Suppressor macrophage (primary cell): Measurements from ENCODE around the gene TRIM17.

Experiments used
- DNase-seq, 4 experiments: peaks; one replicate each; pipeline ENCODE4 v3.0.0-alpha.2; 2020 to 2022
- total RNA-seq, 17 experiments: gene quantifications; one replicate each; lab custom pipeline; 2026; ENCODE audit warnings: mixed read lengths in 6 of 17, inconsistent platforms in 3 of 17; lab: John Stamatoyannopoulos, UW

The TRIM17 gene
- 0 to 1.5 (median 0) reads per million in 17 experiments for total RNA-seq

GRCh38 chr1:228416217-228416933 is at the start of gene TRIM17:
Gene TRIM17 (minus strand): TSS chr1:228416861. CDS start chr1:228415072, 1,789 bp downstream.
- DNase-seq: peak in 2 of 4 experiments; percentile 24 to 35

GRCh38 chr1:228465571-228466146 is 49.0 kb upstream of the TRIM17 start:
- DNase-seq: no peak

- no peak for DNase-seq
Observed at GRCh38 chr1:228465141-228465540, 48.5 kb upstream of the TRIM17 start.

GRCh38 chr1:228464487-228464983 is 47.9 kb upstream of the TRIM17 start:
- DNase-seq: peak; percentile 56 to 75 (median 70)

GRCh38 chr1:228463559-228464455 is 47.1 kb upstream of the TRIM17 start:
- DNase-seq: peak; percentile 42 to 61 (median 53)

GRCh38 chr1:228463009-228463558 is 46.4 kb upstream of the TRIM17 start:
- no peak for DNase-seq

- no peak for DNase-seq
Observed at GRCh38 chr1:228462560-228462959, 45.9 kb upstream of the TRIM17 start.

- no peak for DNase-seq
Observed at GRCh38 chr1:228460821-228461220, 44.2 kb upstream of the TRIM17 start.

GRCh38 chr1:228459091-228459993 is 42.7 kb upstream of the TRIM17 start:
- peak; percentile 80 to 87 (median 82) for DNase-seq

- DNase-seq: peak; percentile 90 to 98 (median 95)
Observed at GRCh38 chr1:228457396-228458176, 40.9 kb upstream of the TRIM17 start.

- no peak for DNase-seq
Observed at GRCh38 chr1:228457017-228457395, 40.3 kb upstream of the TRIM17 start.

GRCh38 chr1:228456252-228457016 is 39.8 kb upstream of the TRIM17 start:
- no peak for DNase-seq

GRCh38 chr1:228455715-228456114 is 39.1 kb upstream of the TRIM17 start:
- no peak for DNase-seq

GRCh38 chr1:228454238-228454637 is 37.6 kb upstream of the TRIM17 start:
- no peak for DNase-seq

GRCh38 chr1:228453614-228454013 is 37.0 kb upstream of the TRIM17 start:
- DNase-seq: no peak

GRCh38 chr1:228453022-228453560 is 36.4 kb upstream of the TRIM17 start:
- no peak for DNase-seq

- peak in 3 of 4 experiments; percentile 27 to 41 (median 39) for DNase-seq
Observed at GRCh38 chr1:228452194-228453021, 35.7 kb upstream of the TRIM17 start.

GRCh38 chr1:228450200-228450599 is 33.5 kb upstream of the TRIM17 start:
- no peak for DNase-seq

- no peak for DNase-seq
Observed at GRCh38 chr1:228448372-228448771, 31.7 kb upstream of the TRIM17 start.
